WTC11 (cell line): ENCODE measurements around the gene NOSTRIN. TPM values are rescaled to one million over a fixed set of nuclear protein-coding genes. Genes with fewer than 3 reads are reported as not detected.

Experiments used
- CBFB ChIP-seq: sonication (generic); formaldehyde crosslinking; IDR thresholded peaks from 2 replicates; pipeline ENCODE4 v1.8.1; 2022; ENCODE audit warnings: mild to moderate bottlenecking, low read depth, missing genetic modification reagents
- EMX1 ChIP-seq: fragments of 250-450 bp; sonication (Bioruptor Pico); IDR thresholded peaks from 2 replicates; pipeline ENCODE4 v1.8.0; 2021; ENCODE audit warnings: mild to moderate bottlenecking
- ERG ChIP-seq: fragments of 250-450 bp; sonication (Bioruptor Pico); IDR thresholded peaks from 2 replicates; pipeline ENCODE4 v1.8.0; 2021; ENCODE audit warnings: mild to moderate bottlenecking
- ETV6 ChIP-seq: sonication (generic); formaldehyde crosslinking; IDR thresholded peaks from 2 replicates; pipeline ENCODE4 v1.8.1; 2022; ENCODE audit warnings: mild to moderate bottlenecking, missing genetic modification reagents
- FOXP4 ChIP-seq: sonication (generic); formaldehyde crosslinking; IDR thresholded peaks from 2 replicates; pipeline ENCODE4 v1.8.0; 2022; ENCODE audit warnings: mild to moderate bottlenecking, missing genetic modification reagents
- GABPB1 ChIP-seq: sonication (generic); formaldehyde crosslinking; IDR thresholded peaks from 2 replicates; pipeline ENCODE4 v1.8.1; 2023; ENCODE audit warnings: mild to moderate bottlenecking, missing genetic modification reagents
- GRHL2 ChIP-seq: fragments of 250-450 bp; sonication (Bioruptor Pico); IDR thresholded peaks from 2 replicates; pipeline ENCODE4 v1.8.0; 2022; ENCODE audit warnings: mild to moderate bottlenecking, moderate library complexity; ENCODE audit not compliant: insufficient replicate concordance, severe bottlenecking
- GTF2I ChIP-seq: fragments of 250-450 bp; sonication (Bioruptor Pico); conservative IDR thresholded peaks from 2 replicates; pipeline ENCODE4 v1.4.0; 2021; ENCODE audit warnings: mild to moderate bottlenecking
- IRF2 ChIP-seq: sonication (generic); formaldehyde crosslinking; IDR thresholded peaks from 2 replicates; pipeline ENCODE4 v1.8.0; 2022; ENCODE audit warnings: low read depth, missing genetic modification reagents, borderline replicate concordance
- JUN ChIP-seq: sonication (generic); formaldehyde crosslinking; IDR thresholded peaks from 2 replicates; pipeline ENCODE4 v1.8.0; 2023; ENCODE audit warnings: mild to moderate bottlenecking, missing genetic modification reagents
- MYBL2 ChIP-seq: sonication (generic); formaldehyde crosslinking; IDR thresholded peaks from 2 replicates; pipeline ENCODE4 v1.8.1; 2023; ENCODE audit warnings: mild to moderate bottlenecking, moderate library complexity, missing genetic modification reagents
- NR2C2 ChIP-seq: sonication (generic); formaldehyde crosslinking; IDR thresholded peaks from 2 replicates; pipeline ENCODE4 v1.8.0; 2022; ENCODE audit warnings: mild to moderate bottlenecking, missing genetic modification reagents
- OVOL2 ChIP-seq: fragments of 250-450 bp; sonication (Bioruptor Pico); IDR thresholded peaks from 2 replicates; pipeline ENCODE4 v1.9.0; 2021; ENCODE audit warnings: mild to moderate bottlenecking, borderline replicate concordance
- PRRX2 ChIP-seq: fragments of 250-450 bp; sonication (Bioruptor Pico); IDR thresholded peaks from 2 replicates; pipeline ENCODE4 v1.8.0; 2021; ENCODE audit warnings: mild to moderate bottlenecking
- SP1 ChIP-seq: sonication (generic); formaldehyde crosslinking; conservative IDR thresholded peaks from 2 replicates; pipeline ENCODE4 v1.8.1; 2022; ENCODE audit warnings: missing genetic modification reagents
- STAT6 ChIP-seq: sonication (generic); formaldehyde crosslinking; conservative IDR thresholded peaks from 2 replicates; pipeline ENCODE4 v1.8.1; 2023; ENCODE audit warnings: mild to moderate bottlenecking, low read depth, missing genetic modification reagents, moderate library complexity
- TCF7 ChIP-seq: sonication (generic); formaldehyde crosslinking; IDR thresholded peaks from 2 replicates; pipeline ENCODE4 v1.8.0; 2022; ENCODE audit warnings: mild to moderate bottlenecking, low read depth, missing genetic modification reagents, moderate library complexity
- TEAD4 ChIP-seq: sonication (generic); formaldehyde crosslinking; IDR thresholded peaks from 2 replicates; pipeline ENCODE4 v1.8.0; 2022; ENCODE audit warnings: mild to moderate bottlenecking, missing genetic modification reagents
- ZNF396 ChIP-seq: fragments of 250-450 bp; sonication (Bioruptor Pico); IDR thresholded peaks from 2 replicates; pipeline ENCODE4 v1.8.0; 2021; ENCODE audit warnings: mild to moderate bottlenecking, moderate library complexity, borderline replicate concordance
- ZNF423 ChIP-seq: fragments of 250-450 bp; sonication (Bioruptor Pico); IDR thresholded peaks from 2 replicates; pipeline ENCODE4 v2.1.2; 2022; ENCODE audit warnings: mild to moderate bottlenecking, moderate library complexity
- ZNF671 ChIP-seq: fragments of 250-450 bp; sonication (Bioruptor Pico); IDR thresholded peaks from 2 replicates; pipeline ENCODE4 v1.8.0; 2021; ENCODE audit warnings: mild to moderate bottlenecking
- total RNA-seq: library from RNA; stranded (reverse); gene quantifications from 3 replicates; pipeline ENCODE4 v1.2.3, GENCODE V29; 2021
- TF ChIP-seq, protein P1 (sequence below): fragments of 250-450 bp; sonication (Bioruptor Pico); conservative IDR thresholded peaks from 2 replicates; pipeline ENCODE4 v1.9.0; 2021; ENCODE audit warnings: mild to moderate bottlenecking
- TF ChIP-seq, protein P2 (sequence below): sonication (generic); formaldehyde crosslinking; IDR thresholded peaks from 2 replicates; pipeline ENCODE4 v1.8.1; 2023; ENCODE audit warnings: mild to moderate bottlenecking, missing genetic modification reagents
- TF ChIP-seq, protein P3 (sequence below): fragments of 250-450 bp; sonication (Bioruptor Pico); IDR thresholded peaks from 2 replicates; pipeline ENCODE4 v1.9.0; 2021; ENCODE audit warnings: mild to moderate bottlenecking
- TF ChIP-seq, protein P4 (sequence below): fragments of 250-450 bp; sonication (Bioruptor Pico); IDR thresholded peaks from 2 replicates; pipeline ENCODE4 v1.9.0; 2021; ENCODE audit warnings: mild to moderate bottlenecking

The NOSTRIN gene
- total RNA-seq, 1 experiment from 2014 or later: 0.22 TPM

- TF ChIP-seq, protein P1, sequence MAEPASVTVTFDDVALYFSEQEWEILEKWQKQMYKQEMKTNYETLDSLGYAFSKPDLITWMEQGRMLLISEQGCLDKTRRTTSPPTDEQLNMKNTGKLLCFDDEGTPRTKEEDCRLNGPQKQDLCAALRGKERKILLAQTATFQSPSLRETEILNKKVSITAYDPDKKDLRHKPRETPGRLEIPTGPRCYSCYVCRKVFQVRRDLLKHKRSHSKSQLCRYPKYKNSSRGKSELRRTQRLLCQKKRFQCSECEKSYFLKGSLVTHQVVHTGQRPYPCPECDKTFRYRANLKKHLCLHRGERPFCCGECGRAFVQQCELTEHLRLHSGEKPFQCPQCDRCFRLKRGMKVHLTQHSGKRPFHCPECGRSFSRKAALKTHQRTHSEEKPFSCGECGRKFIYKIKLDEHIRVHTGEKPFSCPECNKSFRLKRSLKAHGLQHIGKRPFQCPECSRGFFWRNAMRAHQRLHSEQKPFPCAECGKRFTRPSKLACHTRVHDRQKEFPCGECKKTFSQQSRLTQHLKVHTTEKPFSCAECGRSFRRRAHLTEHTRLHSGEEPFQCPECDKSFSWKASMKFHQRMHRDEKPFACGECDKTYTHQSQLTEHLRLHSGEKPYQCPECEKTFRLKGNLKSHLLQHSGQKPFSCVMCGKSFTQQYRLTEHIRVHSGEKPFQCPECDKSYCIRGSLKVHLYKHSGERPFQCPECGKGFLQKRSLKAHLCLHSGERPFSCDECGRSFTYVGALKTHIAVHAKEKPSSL: no peak
- no peak for TF ChIP-seq ZNF423
- no peak for TF ChIP-seq ZNF396 (CRISPR knock-in tag)
- no peak for TF ChIP-seq JUN (CRISPR knock-in tag)
- TF ChIP-seq EMX1: no peak
- TF ChIP-seq MYBL2: peak; percentile 98
- TF ChIP-seq CBFB (CRISPR knock-in tag): no peak
- TF ChIP-seq NR2C2 (CRISPR knock-in tag): no peak
- TF ChIP-seq, protein P2, sequence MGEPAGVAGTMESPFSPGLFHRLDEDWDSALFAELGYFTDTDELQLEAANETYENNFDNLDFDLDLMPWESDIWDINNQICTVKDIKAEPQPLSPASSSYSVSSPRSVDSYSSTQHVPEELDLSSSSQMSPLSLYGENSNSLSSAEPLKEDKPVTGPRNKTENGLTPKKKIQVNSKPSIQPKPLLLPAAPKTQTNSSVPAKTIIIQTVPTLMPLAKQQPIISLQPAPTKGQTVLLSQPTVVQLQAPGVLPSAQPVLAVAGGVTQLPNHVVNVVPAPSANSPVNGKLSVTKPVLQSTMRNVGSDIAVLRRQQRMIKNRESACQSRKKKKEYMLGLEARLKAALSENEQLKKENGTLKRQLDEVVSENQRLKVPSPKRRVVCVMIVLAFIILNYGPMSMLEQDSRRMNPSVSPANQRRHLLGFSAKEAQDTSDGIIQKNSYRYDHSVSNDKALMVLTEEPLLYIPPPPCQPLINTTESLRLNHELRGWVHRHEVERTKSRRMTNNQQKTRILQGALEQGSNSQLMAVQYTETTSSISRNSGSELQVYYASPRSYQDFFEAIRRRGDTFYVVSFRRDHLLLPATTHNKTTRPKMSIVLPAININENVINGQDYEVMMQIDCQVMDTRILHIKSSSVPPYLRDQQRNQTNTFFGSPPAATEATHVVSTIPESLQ (CRISPR knock-in tag): no peak
- TF ChIP-seq GABPB1: peak; percentile 74; the same call in 1 of the 2 replicates
- no peak for TF ChIP-seq GTF2I (CRISPR knock-in tag)
- TF ChIP-seq ZNF671 (CRISPR knock-in tag): no peak
- TF ChIP-seq, protein P3, sequence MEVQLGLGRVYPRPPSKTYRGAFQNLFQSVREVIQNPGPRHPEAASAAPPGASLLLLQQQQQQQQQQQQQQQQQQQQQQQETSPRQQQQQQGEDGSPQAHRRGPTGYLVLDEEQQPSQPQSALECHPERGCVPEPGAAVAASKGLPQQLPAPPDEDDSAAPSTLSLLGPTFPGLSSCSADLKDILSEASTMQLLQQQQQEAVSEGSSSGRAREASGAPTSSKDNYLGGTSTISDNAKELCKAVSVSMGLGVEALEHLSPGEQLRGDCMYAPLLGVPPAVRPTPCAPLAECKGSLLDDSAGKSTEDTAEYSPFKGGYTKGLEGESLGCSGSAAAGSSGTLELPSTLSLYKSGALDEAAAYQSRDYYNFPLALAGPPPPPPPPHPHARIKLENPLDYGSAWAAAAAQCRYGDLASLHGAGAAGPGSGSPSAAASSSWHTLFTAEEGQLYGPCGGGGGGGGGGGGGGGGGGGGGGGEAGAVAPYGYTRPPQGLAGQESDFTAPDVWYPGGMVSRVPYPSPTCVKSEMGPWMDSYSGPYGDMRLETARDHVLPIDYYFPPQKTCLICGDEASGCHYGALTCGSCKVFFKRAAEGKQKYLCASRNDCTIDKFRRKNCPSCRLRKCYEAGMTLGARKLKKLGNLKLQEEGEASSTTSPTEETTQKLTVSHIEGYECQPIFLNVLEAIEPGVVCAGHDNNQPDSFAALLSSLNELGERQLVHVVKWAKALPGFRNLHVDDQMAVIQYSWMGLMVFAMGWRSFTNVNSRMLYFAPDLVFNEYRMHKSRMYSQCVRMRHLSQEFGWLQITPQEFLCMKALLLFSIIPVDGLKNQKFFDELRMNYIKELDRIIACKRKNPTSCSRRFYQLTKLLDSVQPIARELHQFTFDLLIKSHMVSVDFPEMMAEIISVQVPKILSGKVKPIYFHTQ (CRISPR knock-in tag): no peak
- TF ChIP-seq STAT6 (CRISPR knock-in tag): no peak
- no peak for TF ChIP-seq TCF7 (CRISPR knock-in tag)
- peak; percentile 66 for TF ChIP-seq SP1 (CRISPR knock-in tag)
- no peak for TF ChIP-seq OVOL2
- TF ChIP-seq, protein P4, sequence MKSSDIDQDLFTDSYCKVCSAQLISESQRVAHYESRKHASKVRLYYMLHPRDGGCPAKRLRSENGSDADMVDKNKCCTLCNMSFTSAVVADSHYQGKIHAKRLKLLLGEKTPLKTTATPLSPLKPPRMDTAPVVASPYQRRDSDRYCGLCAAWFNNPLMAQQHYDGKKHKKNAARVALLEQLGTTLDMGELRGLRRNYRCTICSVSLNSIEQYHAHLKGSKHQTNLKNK (CRISPR knock-in tag): no peak
- no peak for TF ChIP-seq PRRX2 (CRISPR knock-in tag)
- TF ChIP-seq GRHL2 (CRISPR knock-in tag): no peak
- no peak for TF ChIP-seq ERG (CRISPR knock-in tag)
- no peak for TF ChIP-seq TEAD4 (CRISPR knock-in tag)
- no peak; the same call in 1 of the 2 replicates for TF ChIP-seq ETV6 (CRISPR knock-in tag)
- no peak for TF ChIP-seq IRF2 (CRISPR knock-in tag)
- TF ChIP-seq FOXP4 (CRISPR knock-in tag): peak; percentile 65; the same call in 1 of the 2 replicates
These were observed 87.8 kb downstream of the NOSTRIN start, which contains the start of gene SPC25 (continued) for GRCh38 chr2:168890006-168890782.
